IMR-90 (cell line): ENCODE measurements around the gene CARMIL1. TPM values are rescaled to one million over a fixed set of nuclear protein-coding genes. Genes with fewer than 3 reads are reported as not detected.

Experiments used
- ATAC-seq: fragments of 200-7000 bp; cut with Tn5 transposase; 2 replicates; pipeline ENCODE4 v1.9.1; 2020; ENCODE audit warnings: low read depth, mild to moderate bottlenecking, moderate library complexity
- BruUV-seq: library from RNA; stranded (reverse); fragments of 400-500 nt; replicated peaks from 2 replicates; lab custom pipeline; 2021; lab: Mats Ljungman, UMichigan
- CTCF ChIA-PET: fragments of 300-600 bp; formaldehyde crosslinking; extraction: SDS; loops from one replicate; lab custom pipeline; 2021; ENCODE audit warnings: antibody characterized with exemption; lab: Yijun Ruan, JAX
- POLR2A ChIA-PET: fragments of 300-600 bp; sonication (Branson Sonifier 250); formaldehyde crosslinking; loops from one replicate; lab custom pipeline; 2022; ENCODE audit warnings: antibody characterized with exemption; ENCODE audit not compliant: unreplicated experiment; lab: Charles Lee
- DNase-seq: peaks from one replicate; pipeline ENCODE4 v3.0.0; 2013
- H2AFZ ChIP-seq: replicated peaks from 2 replicates; pipeline ENCODE3; 2013; ENCODE audit warnings: low read length, mild to moderate bottlenecking; ENCODE audit not compliant: poor library complexity
- H2AK5ac ChIP-seq: 2 replicates; pipeline ENCODE4 v1.6.1; 2013; ENCODE audit warnings: low read depth, low read length, inconsistent platforms
- H2AK9ac ChIP-seq: replicated peaks from 2 replicates; pipeline ENCODE3; 2013; ENCODE audit warnings: mild to moderate bottlenecking, low read depth, low read length, moderate library complexity; ENCODE audit not compliant: poor library complexity
- H2BK120ac ChIP-seq: 2 replicates; pipeline ENCODE4 v1.6.1; 2013; ENCODE audit warnings: low read depth, low read length, inconsistent platforms
- H2BK15ac ChIP-seq: 3 replicates; pipeline ENCODE4 v1.6.1; 2013; ENCODE audit warnings: low read depth, low read length, inconsistent platforms
- H2BK20ac ChIP-seq: 2 replicates; pipeline ENCODE4 v1.6.1; 2013; ENCODE audit warnings: low read depth, mild to moderate bottlenecking, inconsistent platforms, low read length, moderate library complexity
- H2BK5ac ChIP-seq: 2 replicates; pipeline ENCODE4 v1.6.1; 2013; ENCODE audit warnings: mild to moderate bottlenecking, low read depth, low read length, inconsistent platforms; ENCODE audit not compliant: poor library complexity, severe bottlenecking
- H3K14ac ChIP-seq: replicated peaks from 2 replicates; pipeline ENCODE4 v1.6.1; 2013; ENCODE audit warnings: low read depth, low read length, inconsistent platforms
- H3K18ac ChIP-seq: 2 replicates; pipeline ENCODE4 v1.6.1; 2013; ENCODE audit warnings: low read depth, low read length, control low read depth
- H3K23ac ChIP-seq: 2 replicates; pipeline ENCODE4 v1.6.1; 2013; ENCODE audit warnings: low read depth, low read length, inconsistent platforms
- H3K27ac ChIP-seq: 2 replicates; pipeline ENCODE4 v1.5.1; 2013; ENCODE audit warnings: mild to moderate bottlenecking, control low read depth, low read length; ENCODE audit not compliant: insufficient read depth
- H3K27me3 ChIP-seq: 2 replicates; pipeline ENCODE4 v1.6.1; 2013; ENCODE audit warnings: low read length; ENCODE audit not compliant: control insufficient read depth, insufficient read depth
- H3K36me3 ChIP-seq: 2 replicates; pipeline ENCODE4 v1.6.1; 2013; ENCODE audit warnings: low read length, mixed read lengths; ENCODE audit not compliant: control insufficient read depth, insufficient read depth
- H3K4ac ChIP-seq: 2 replicates; pipeline ENCODE4 v1.6.1; 2013; ENCODE audit warnings: low read depth, low read length, inconsistent platforms
- H3K4me1 ChIP-seq: 2 replicates; pipeline ENCODE4 v1.6.1; 2013; ENCODE audit warnings: low read length, mixed read lengths; ENCODE audit not compliant: control insufficient read depth, insufficient read depth
- H3K4me2 ChIP-seq: 2 replicates; pipeline ENCODE4 v1.6.1; 2013; ENCODE audit warnings: low read depth, mild to moderate bottlenecking, control low read depth, low read length, moderate library complexity
- H3K4me3 ChIP-seq: 2 replicates; pipeline ENCODE4 v1.5.1; 2013; ENCODE audit warnings: low read depth, mild to moderate bottlenecking, control low read depth, low read length, moderate library complexity; ENCODE audit not compliant: insufficient read depth
- H3K56ac ChIP-seq: 2 replicates; pipeline ENCODE4 v1.6.1; 2013; ENCODE audit warnings: low read length, inconsistent platforms; ENCODE audit not compliant: insufficient read depth; ENCODE audit errors: extremely low read depth
- H3K79me1 ChIP-seq, 2 experiments: 2 replicates each; pipeline ENCODE4 v1.6.1; 2013; ENCODE audit warnings: low read length in 2 of 2, inconsistent platforms in 1 of 2, low read depth in 1 of 2
- H3K9ac ChIP-seq: 2 replicates; pipeline ENCODE4 v1.6.1; 2013; ENCODE audit warnings: low read depth, low read length, control low read depth
- H3K9me1 ChIP-seq: 2 replicates; pipeline ENCODE4 v1.6.1; 2013; ENCODE audit warnings: low read length, inconsistent platforms; ENCODE audit not compliant: insufficient read depth
- H3K9me3 ChIP-seq: 2 replicates; pipeline ENCODE4 v1.6.1; 2013; ENCODE audit warnings: low read length; ENCODE audit not compliant: control insufficient read depth, insufficient read depth
- H4K20me1 ChIP-seq: 2 replicates; pipeline ENCODE4 v1.6.1; 2013; ENCODE audit warnings: low read length, inconsistent platforms; ENCODE audit not compliant: insufficient read depth
- H4K5ac ChIP-seq: 2 replicates; pipeline ENCODE4 v1.6.1; 2013; ENCODE audit warnings: mild to moderate bottlenecking, low read depth, low read length, control low read depth
- H4K8ac ChIP-seq, 2 experiments: 2 replicates each; pipeline ENCODE4 v1.6.1; 2013; ENCODE audit warnings: low read depth in 2 of 2, low read length in 2 of 2, control low read depth in 1 of 2, inconsistent platforms in 1 of 2
- H4K91ac ChIP-seq: 2 replicates; pipeline ENCODE4 v1.6.1; 2013; ENCODE audit warnings: low read depth, low read length, inconsistent platforms; ENCODE audit not compliant: insufficient read depth
- BHLHE40 ChIP-seq: fragments of 150-350 bp; IDR thresholded peaks from 2 replicates; pipeline ENCODE4 v1.6.1; 2016; ENCODE audit warnings: mild to moderate bottlenecking, low read depth, low read length
- CEBPB ChIP-seq: IDR thresholded peaks from 2 replicates; pipeline ENCODE4 v1.6.1; 2012; ENCODE audit warnings: low read depth, low read length, improper control_type of control experiment
- CHD1 ChIP-seq: IDR thresholded peaks from 2 replicates; pipeline ENCODE4 v1.6.1; 2012; ENCODE audit warnings: low read depth, low read length, improper control_type of control experiment
- ELK1 ChIP-seq: fragments of 150-350 bp; IDR thresholded peaks from 2 replicates; pipeline ENCODE4 v1.6.1; 2016; ENCODE audit warnings: low read depth, mild to moderate bottlenecking, low read length, moderate library complexity, borderline replicate concordance
- FOS ChIP-seq: fragments of 150-350 bp; IDR thresholded peaks from 2 replicates; pipeline ENCODE4 v1.6.1; 2016; ENCODE audit warnings: low read depth, low read length
- MAFK ChIP-seq: IDR thresholded peaks from 2 replicates; pipeline ENCODE4 v1.6.1; 2012; ENCODE audit warnings: low read depth, low read length, improper control_type of control experiment
- MAZ ChIP-seq: IDR thresholded peaks from 2 replicates; pipeline ENCODE4 v1.6.1; 2012; ENCODE audit warnings: low read depth, mild to moderate bottlenecking, low read length, improper control_type of control experiment, moderate library complexity, borderline replicate concordance
- MXI1 ChIP-seq: IDR thresholded peaks from 2 replicates; pipeline ENCODE4 v1.6.1; 2012; ENCODE audit warnings: low read depth, mild to moderate bottlenecking, low read length, moderate library complexity, borderline replicate concordance
- NFE2L2 ChIP-seq: fragments of 150-350 bp; IDR thresholded peaks from 2 replicates; pipeline ENCODE4 v1.6.1; 2016; ENCODE audit warnings: low read depth, mild to moderate bottlenecking, low read length
- POLR2A ChIP-seq: IDR thresholded peaks from 2 replicates; pipeline ENCODE4 v1.6.1; 2012; ENCODE audit warnings: mild to moderate bottlenecking, low read depth, low read length
- RAD21 ChIP-seq: IDR thresholded peaks from 2 replicates; pipeline ENCODE4 v1.6.1; 2012; ENCODE audit warnings: low read length, improper control_type of control experiment
- RCOR1 ChIP-seq: IDR thresholded peaks from 2 replicates; pipeline ENCODE4 v1.6.1; 2012; ENCODE audit warnings: mild to moderate bottlenecking, low read length, improper control_type of control experiment; ENCODE audit not compliant: insufficient replicate concordance
- RFX5 ChIP-seq: IDR thresholded peaks from 2 replicates; pipeline ENCODE4 v1.8.0; 2012; ENCODE audit warnings: low read depth, mild to moderate bottlenecking, low read length, moderate library complexity
- SMC3 ChIP-seq: fragments of 150-350 bp; IDR thresholded peaks from 2 replicates; pipeline ENCODE4 v1.6.1; 2016; ENCODE audit warnings: low read depth, mild to moderate bottlenecking, antibody characterized with exemption, low read length, moderate library complexity
- USF2 ChIP-seq: fragments of 150-350 bp; IDR thresholded peaks from 2 replicates; pipeline ENCODE4 v1.6.1; 2017; ENCODE audit warnings: mild to moderate bottlenecking, antibody characterized with exemption, low read length, low read depth
- WGBS, 2 experiments: methylation state at CpG; one replicate each; pipeline versions ENCODE4 v1.1.5 to v1.1.7; 2013; ENCODE audit warnings: missing lambda C conversion rate in 2 of 2; ENCODE audit not compliant: insufficient read length in 1 of 2; ENCODE audit errors: extremely low coverage in 2 of 2; 5-methylcytosine and 5-hydroxymethylcytosine counted together
- dilution Hi-C: fragments of 300-500 bp; cut with HindIII; formaldehyde crosslinking; loops from one replicate; pipeline ENCODE4 v1.14.3; 2018; ENCODE audit warnings: low sequenced_read_pairs; ENCODE audit not compliant: unreplicated experiment
- in situ Hi-C: fragments of 300-500 bp; cut with MboI; formaldehyde crosslinking; loops from 3 replicates; pipeline ENCODE4 v1.14.3; 2019; ENCODE audit warnings: low sequenced_read_pairs, inconsistent platforms, mixed read lengths
- intact Hi-C: fragments of 100-400 bp; cut with micrococcal nuclease; formaldehyde crosslinking; loops from 2 replicates; pipeline ENCODE4 v1.10.0; 2022
- polyA plus RNA-seq, 3 experiments: library from polyadenylated mRNA; depleted of rRNA; stranded (reverse); fragments of >200 nt; gene quantifications; 2 replicates each; pipeline ENCODE4 v1.2.3, GENCODE V29; 2012; ENCODE audit warnings: low replicate concordance in 1 of 3
- total RNA-seq: library from RNA; depleted of rRNA; stranded (reverse); fragments of >200 nt; gene quantifications from 2 replicates; pipeline ENCODE4 v1.2.3, GENCODE V29; 2012

Gene CARMIL1
- total and polyA plus RNA-seq, 2 of the 4 experiments (the other 2 are of a cell fraction) = 1.3 to 2.9 TPM

GRCh38 chr6:25498505-25498904, 219.3 kb downstream of the CARMIL1 start:
- no peak overlapping the region for H3K27ac ChIP-seq
- H4K20me1 ChIP-seq = no peaks in the 10 kb centered on the region
- DNase-seq (no peak), ATAC-seq (no peak)
- no peak overlapping the region for H2BK5ac ChIP-seq
- WGBS, 2 experiments = no CpG with 5 or more reads among the region's 4 CpGs
- H3K18ac ChIP-seq = no peak overlapping the region
- no peaks in the 10 kb centered on the region for H3K9me1 ChIP-seq
- no peak overlapping the region for H3K56ac ChIP-seq
- intact Hi-C loops (no loop called here), dilution Hi-C loops (no loop called here), in situ Hi-C loops (no loop called here)
- H4K8ac ChIP-seq = no peak overlapping the region
- H3K4me1 ChIP-seq = no peaks in the 10 kb centered on the region
- ChIA-PET CTCF (interaction anchor here (0.6 to 0.7 kb wide), 2 partner anchors 241 to 329 kb away, joined by 3 read pairs; no protein-coding TSS in a partner anchor), POLR2A (no interaction called here)
- TF ChIP-seq NFE2L2 (no peak), RFX5 (no peak), MXI1 (no peak), BHLHE40 (no peak), USF2 (no peak), ELK1 (no peak), POLR2A (no peak), CEBPB (no peak), CHD1 (no peak), FOS (no peak), SMC3 (no peak), MAFK (no peak), RAD21 (no peak), RCOR1 (no peak), MAZ (no peak)
- H2AK5ac ChIP-seq = no peak overlapping the region
- no peak overlapping the region for H3K4ac ChIP-seq
- H3K27me3 ChIP-seq = no peaks in the 10 kb centered on the region
- H3K4me2 ChIP-seq = no peak overlapping the region
- H3K79me1 ChIP-seq = no peaks in the 10 kb centered on the region
- no peak overlapping the region for H3K23ac ChIP-seq
- no TSS peak for BruUV-seq
- H3K9me3 ChIP-seq = no peaks in the 10 kb centered on the region
- no peak overlapping the region for H2BK15ac ChIP-seq
- H4K5ac ChIP-seq = no peak overlapping the region
- no peak overlapping the region for H2BK20ac ChIP-seq
- H3K9ac ChIP-seq = no peak overlapping the region
- no peak overlapping the region for H2AFZ ChIP-seq
- H2BK120ac ChIP-seq = no peak overlapping the region
- no peak overlapping the region for H3K14ac ChIP-seq
- H3K4me3 ChIP-seq = no peak overlapping the region
- no peak overlapping the region for H4K91ac ChIP-seq
- no peaks in the 10 kb centered on the region for H3K36me3 ChIP-seq
- no peak overlapping the region for H2AK9ac ChIP-seq
